H9 (cell line): Measurements from ENCODE around the gene MDFIC. TPM values are rescaled to one million over a fixed set of nuclear protein-coding genes. Genes with fewer than 3 reads are reported as not detected.

ENCODE experiments used
- DNase-seq: peaks from one replicate; pipeline ENCODE4 v3.0.0-alpha.2; 2017
- H2AFZ ChIP-seq: one replicate; pipeline ENCODE4 v1.6.1; 2013; ENCODE audit warnings: mild to moderate bottlenecking, low read length, control low read depth, moderate library complexity
- H2AK5ac ChIP-seq: 2 replicates; pipeline ENCODE4 v1.6.1; 2013; ENCODE audit warnings: low read length, control low read depth, mixed read lengths; ENCODE audit not compliant: insufficient read length
- H2BK120ac ChIP-seq: one replicate; pipeline ENCODE4 v1.6.1; 2013; ENCODE audit warnings: low read depth, mild to moderate bottlenecking, low read length, control low read depth, inconsistent platforms; ENCODE audit not compliant: poor library complexity, severe bottlenecking
- H2BK12ac ChIP-seq: 2 replicates; pipeline ENCODE4 v1.6.1; 2013; ENCODE audit warnings: low read length, control low read depth, mixed read lengths, low read depth; ENCODE audit not compliant: insufficient read length
- H2BK15ac ChIP-seq: 2 replicates; pipeline ENCODE4 v1.6.1; 2013; ENCODE audit warnings: low read depth, low read length, control low read depth
- H2BK20ac ChIP-seq: one replicate; pipeline ENCODE4 v1.6.1; 2013; ENCODE audit warnings: low read depth, mild to moderate bottlenecking, low read length, control low read depth, inconsistent platforms; ENCODE audit not compliant: poor library complexity, severe bottlenecking
- H2BK5ac ChIP-seq: 2 replicates; pipeline ENCODE4 v1.6.1; 2013; ENCODE audit warnings: low read length, control low read depth, mixed read lengths; ENCODE audit not compliant: insufficient read length
- H3K14ac ChIP-seq: 2 replicates; pipeline ENCODE4 v1.6.1; 2013; ENCODE audit warnings: low read length, control low read depth; ENCODE audit not compliant: insufficient read depth
- H3K18ac ChIP-seq: 2 replicates; pipeline ENCODE4 v1.6.1; 2013; ENCODE audit warnings: low read depth, mild to moderate bottlenecking, mixed read lengths, low read length, control low read depth; ENCODE audit not compliant: insufficient read length
- H3K23ac ChIP-seq: 2 replicates; pipeline ENCODE4 v1.6.1; 2013; ENCODE audit warnings: low read length, control low read depth, mixed read lengths, low read depth; ENCODE audit not compliant: insufficient read length
- H3K23me2 ChIP-seq: 2 replicates; pipeline ENCODE4 v1.6.1; 2013; ENCODE audit warnings: low read depth, mild to moderate bottlenecking, mixed read lengths, low read length, control low read depth; ENCODE audit not compliant: insufficient read length, poor library complexity, severe bottlenecking
- H3K27ac ChIP-seq: 2 replicates; pipeline ENCODE4 v1.5.1; 2013; ENCODE audit warnings: low read length, control low read depth, mixed read lengths, low read depth; ENCODE audit not compliant: insufficient read length
- H3K27me3 ChIP-seq: 2 replicates; pipeline ENCODE4 v1.6.1; 2013; ENCODE audit warnings: low read length, control low read depth, inconsistent platforms; ENCODE audit not compliant: insufficient read depth
- H3K4ac ChIP-seq: 2 replicates; pipeline ENCODE4 v1.6.1; 2013; ENCODE audit warnings: low read depth, mild to moderate bottlenecking, control low read depth, inconsistent platforms, low read length, moderate library complexity
- H3K4me1 ChIP-seq: 2 replicates; pipeline ENCODE4 v1.6.1; 2013; ENCODE audit warnings: low read length, control low read depth, inconsistent platforms; ENCODE audit not compliant: insufficient read depth
- H3K4me2 ChIP-seq: 2 replicates; pipeline ENCODE4 v1.6.1; 2013; ENCODE audit warnings: low read length, control low read depth, mixed read lengths; ENCODE audit not compliant: insufficient read length, insufficient read depth
- H3K56ac ChIP-seq: 2 replicates; pipeline ENCODE4 v1.6.1; 2013; ENCODE audit warnings: low read depth, mild to moderate bottlenecking, mixed read lengths, low read length, control low read depth; ENCODE audit not compliant: insufficient read length
- H3K79me1 ChIP-seq: 2 replicates; pipeline ENCODE4 v1.6.1; 2013; ENCODE audit warnings: low read depth, mild to moderate bottlenecking, moderate library complexity, low read length, control low read depth, inconsistent platforms; ENCODE audit not compliant: insufficient read depth, poor library complexity, severe bottlenecking
- H3K79me2 ChIP-seq: 2 replicates; pipeline ENCODE4 v1.6.1; 2013; ENCODE audit warnings: low read length, control low read depth, inconsistent platforms; ENCODE audit not compliant: insufficient read depth
- H3K9ac ChIP-seq: 2 replicates; pipeline ENCODE4 v1.6.1; 2013; ENCODE audit warnings: low read length, control low read depth, mixed read lengths; ENCODE audit not compliant: insufficient read length; ENCODE audit errors: extremely low read depth
- H3K9me3 ChIP-seq: one replicate; pipeline ENCODE4 v1.6.1; 2013; ENCODE audit warnings: low read depth, low read length, inconsistent platforms; ENCODE audit not compliant: control insufficient read depth
- H3T11ph ChIP-seq: one replicate; pipeline ENCODE4 v1.6.1; 2013; ENCODE audit warnings: mild to moderate bottlenecking, low read length, control low read depth, inconsistent platforms
- H4K20me1 ChIP-seq: one replicate; pipeline ENCODE4 v1.6.1; 2013; ENCODE audit not compliant: control insufficient read depth, insufficient read length, insufficient read depth
- H4K5ac ChIP-seq: 2 replicates; pipeline ENCODE4 v1.6.1; 2013; ENCODE audit warnings: low read depth, mild to moderate bottlenecking, mixed read lengths, low read length, control low read depth; ENCODE audit not compliant: insufficient read length
- H4K8ac ChIP-seq: replicated peaks from 2 replicates; pipeline ENCODE4 v1.6.1; 2013; ENCODE audit warnings: low read length, control low read depth, mixed read lengths, low read depth; ENCODE audit not compliant: insufficient read length
- H4K91ac ChIP-seq: 2 replicates; pipeline ENCODE4 v1.6.1; 2013; ENCODE audit warnings: low read depth, mild to moderate bottlenecking, moderate library complexity, mixed read lengths, low read length, control low read depth; ENCODE audit not compliant: insufficient read length
- H3K27ac Mint-ChIP-seq, 3 experiments: 2 replicates in 2 of 3; 3 replicates in 1 of 3; pipeline ENCODE4 v1.8.0; 2020 to 2021; ENCODE audit warnings: mixed read lengths in 3 of 3, mild to moderate bottlenecking in 1 of 3, moderate library complexity in 1 of 3
- H3K27me3 Mint-ChIP-seq: 2 replicates; pipeline ENCODE4 v1.8.0; 2021; ENCODE audit warnings: low read depth, mild to moderate bottlenecking, moderate library complexity, mixed read lengths
- H3K36me3 Mint-ChIP-seq, 3 experiments: 2 replicates in 2 of 3; 3 replicates in 1 of 3; pipeline ENCODE4 v1.8.0; 2020 to 2021; ENCODE audit warnings: low read depth in 3 of 3, mixed read lengths in 3 of 3; ENCODE audit not compliant: insufficient read depth in 1 of 3
- H3K4me1 Mint-ChIP-seq, 2 experiments: 2 replicates each; pipeline ENCODE4 v1.8.0; 2020; ENCODE audit warnings: mixed read lengths in 2 of 2
- H3K4me3 Mint-ChIP-seq, 2 experiments: 2 replicates in 1 of 2; 3 replicates in 1 of 2; pipeline ENCODE4 v1.8.0; 2020 to 2021; ENCODE audit warnings: mild to moderate bottlenecking in 2 of 2, mixed read lengths in 2 of 2, moderate library complexity in 1 of 2
- H3K9me3 Mint-ChIP-seq, 2 experiments: 2 replicates in 1 of 2; 3 replicates in 1 of 2; pipeline ENCODE4 v1.8.0; 2020; ENCODE audit warnings: mild to moderate bottlenecking in 2 of 2, mixed read lengths in 2 of 2, moderate library complexity in 1 of 2
- CTCF ChIP-seq: fragments of 200-600 bp; sonication (generic); conservative IDR thresholded peaks from 3 replicates; pipeline ENCODE4 v1.8.0; 2021; ENCODE audit warnings: antibody characterized with exemption, mild to moderate bottlenecking
- WGBS: extraction: QIAGEN DNeasy Blood & Tissue Kit; methylation state at CpG from one replicate; pipeline ENCODE4 v1.1.7; 2013; ENCODE audit warnings: missing lambda C conversion rate, low lambda C conversion rate, mixed read lengths; ENCODE audit not compliant: insufficient read length; ENCODE audit errors: extremely low coverage; 5-methylcytosine and 5-hydroxymethylcytosine counted together
- total RNA-seq: library from RNA; stranded (reverse); gene quantifications from 2 replicates; pipeline ENCODE4 v1.2.1, GENCODE V29; 2021

MDFIC gene
- total RNA-seq, 1 experiment from 2014 or later, result 2.0 TPM

- H3T11ph ChIP-seq, result no peak overlapping the region
- H3K79me2 ChIP-seq, result no peaks in the 10 kb centered on the region
- TF ChIP-seq CTCF, result no peak
- WGBS, result no CpG with 5 or more reads among the region's 2 CpGs
- H4K91ac ChIP-seq, result no peak overlapping the region
- H3K14ac ChIP-seq, result no peak overlapping the region
- no peak for DNase-seq
- Mint-ChIP-seq H3K9me3 (no peaks in the 10 kb centered on the region), H3K27me3 (no peaks in the 10 kb centered on the region), H3K36me3 (no peaks in the 10 kb centered on the region; a peak in 1 of 7 replicates), H3K4me1 (peaks cover under 1 to 2% of the 10 kb centered on the region in 2 experiments; a peak in 3 of 4 replicates), H3K4me3 (no peak overlapping the region), H3K27ac (no peak overlapping the region)
- no peak overlapping the region for H3K4ac ChIP-seq
- no peak overlapping the region for H3K4me2 ChIP-seq
- H3K9me3 ChIP-seq, result no peaks in the 10 kb centered on the region
- no peak overlapping the region for H4K5ac ChIP-seq
- H3K79me1 ChIP-seq, result no peaks in the 10 kb centered on the region
- no peak overlapping the region for H2BK20ac ChIP-seq
- H2BK15ac ChIP-seq, result no peak overlapping the region
- no peak overlapping the region for H2AK5ac ChIP-seq
- H3K27me3 ChIP-seq, result no peaks in the 10 kb centered on the region
- no peak overlapping the region for H3K27ac ChIP-seq
- no peak overlapping the region for H2BK120ac ChIP-seq
- no peaks in the 10 kb centered on the region for H3K23me2 ChIP-seq
- no peaks in the 10 kb centered on the region for H3K4me1 ChIP-seq
- H3K9ac ChIP-seq, result no peak overlapping the region
- no peak overlapping the region for H2AFZ ChIP-seq
- H3K56ac ChIP-seq, result no peak overlapping the region
- H4K8ac ChIP-seq, result no peak overlapping the region
- no peak overlapping the region for H3K23ac ChIP-seq
- no peak overlapping the region for H2BK5ac ChIP-seq
- H2BK12ac ChIP-seq, result no peak overlapping the region
- no peak overlapping the region for H3K18ac ChIP-seq
- H4K20me1 ChIP-seq, result no peaks in the 10 kb centered on the region
Observed at GRCh38 chr7:114966156-114966555, 44.3 kb downstream of the MDFIC start.
